Upper lobe of right lung (tissue), 1 donor: ENCODE measurements around the gene SNCAIP. TPM values are rescaled to one million over a fixed set of nuclear protein-coding genes. Genes with fewer than 3 reads are reported as not detected.

Experiments
- ATAC-seq: fragments of 200-7000 bp; cut with Tn5 transposase; one replicate; pipeline ENCODE4 v1.9.1; 2020; ENCODE audit warnings: mild to moderate bottlenecking, moderate library complexity
- DNase-seq: peaks from one replicate; pipeline ENCODE4 v3.0.0-alpha.2; 2020
- H3K27ac ChIP-seq: fragments of 200-600 bp; one replicate; pipeline ENCODE4 v1.8.0; 2022
- H3K27me3 ChIP-seq: fragments of 200-600 bp; one replicate; pipeline ENCODE4 v1.8.0; 2022; ENCODE audit warnings: mild to moderate bottlenecking
- H3K36me3 ChIP-seq: fragments of 200-600 bp; one replicate; pipeline ENCODE4 v1.8.0; 2022
- H3K4me1 ChIP-seq: fragments of 200-600 bp; one replicate; pipeline ENCODE4 v1.8.0; 2022
- H3K4me3 ChIP-seq: fragments of 200-600 bp; one replicate; pipeline ENCODE4 v1.8.0; 2022; ENCODE audit warnings: mild to moderate bottlenecking
- H3K9me3 ChIP-seq: fragments of 200-600 bp; one replicate; pipeline ENCODE4 v1.8.0; 2022
- intact Hi-C: fragments of 100-400 bp; cut with DNase I; formaldehyde crosslinking; loops from one replicate; pipeline ENCODE4 v1.11.0; 2022
- total RNA-seq: library from RNA; stranded (reverse); fragmentation: NEBNext Ultra II Directional; extraction: Animal tissue kit (Norgen Biotek cat#: 25700); gene quantifications from one replicate; pipeline ENCODE4 v1.2.1, GENCODE V29; 2021
- TF ChIP-seq, protein P1 (sequence below): fragments of 200-600 bp; IDR thresholded peaks from one replicate; pipeline ENCODE4 v1.8.0; 2022; ENCODE audit warnings: antibody characterized with exemption
- donor health status: DM: no; HTN: yes; CAD: no; lungs with severe emphysema.

Gene SNCAIP
- total RNA-seq, 1 donor from 2014 or later = 4.0 TPM

DNA sequence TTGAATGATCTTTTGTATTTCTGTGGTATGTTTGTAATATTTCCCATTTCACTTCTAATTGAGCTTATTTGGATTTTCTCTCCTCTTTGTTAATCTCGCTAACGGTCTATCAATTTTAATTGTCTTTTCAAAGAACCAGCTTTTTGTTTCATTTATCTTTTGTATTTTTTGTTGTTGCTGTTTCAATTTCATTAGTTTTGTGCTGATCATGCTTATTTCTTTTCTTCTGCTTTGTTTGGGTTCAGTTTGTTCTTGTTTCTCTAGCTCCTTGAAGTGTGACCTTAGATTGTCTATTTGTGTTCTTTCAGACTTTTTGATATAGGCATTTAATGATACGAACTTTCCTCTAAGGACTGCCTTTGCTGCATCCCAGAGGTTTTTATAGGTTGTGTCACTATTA, 28.4 kb upstream of the SNCAIP start:
- intact Hi-C loops = no loop called here
- TF ChIP-seq, protein P1, sequence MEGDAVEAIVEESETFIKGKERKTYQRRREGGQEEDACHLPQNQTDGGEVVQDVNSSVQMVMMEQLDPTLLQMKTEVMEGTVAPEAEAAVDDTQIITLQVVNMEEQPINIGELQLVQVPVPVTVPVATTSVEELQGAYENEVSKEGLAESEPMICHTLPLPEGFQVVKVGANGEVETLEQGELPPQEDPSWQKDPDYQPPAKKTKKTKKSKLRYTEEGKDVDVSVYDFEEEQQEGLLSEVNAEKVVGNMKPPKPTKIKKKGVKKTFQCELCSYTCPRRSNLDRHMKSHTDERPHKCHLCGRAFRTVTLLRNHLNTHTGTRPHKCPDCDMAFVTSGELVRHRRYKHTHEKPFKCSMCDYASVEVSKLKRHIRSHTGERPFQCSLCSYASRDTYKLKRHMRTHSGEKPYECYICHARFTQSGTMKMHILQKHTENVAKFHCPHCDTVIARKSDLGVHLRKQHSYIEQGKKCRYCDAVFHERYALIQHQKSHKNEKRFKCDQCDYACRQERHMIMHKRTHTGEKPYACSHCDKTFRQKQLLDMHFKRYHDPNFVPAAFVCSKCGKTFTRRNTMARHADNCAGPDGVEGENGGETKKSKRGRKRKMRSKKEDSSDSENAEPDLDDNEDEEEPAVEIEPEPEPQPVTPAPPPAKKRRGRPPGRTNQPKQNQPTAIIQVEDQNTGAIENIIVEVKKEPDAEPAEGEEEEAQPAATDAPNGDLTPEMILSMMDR = no peak
- Histone ChIP-seq H3K27me3 (no peaks in the 10 kb centered on the region), H3K36me3 (no peaks in the 10 kb centered on the region), H3K9me3 (no peaks in the 10 kb centered on the region), H3K4me1 (no peaks in the 10 kb centered on the region), H3K4me3 (no peak overlapping the region), H3K27ac (no peak overlapping the region)
- DNase-seq (no peak), ATAC-seq (no peak)

DNA sequence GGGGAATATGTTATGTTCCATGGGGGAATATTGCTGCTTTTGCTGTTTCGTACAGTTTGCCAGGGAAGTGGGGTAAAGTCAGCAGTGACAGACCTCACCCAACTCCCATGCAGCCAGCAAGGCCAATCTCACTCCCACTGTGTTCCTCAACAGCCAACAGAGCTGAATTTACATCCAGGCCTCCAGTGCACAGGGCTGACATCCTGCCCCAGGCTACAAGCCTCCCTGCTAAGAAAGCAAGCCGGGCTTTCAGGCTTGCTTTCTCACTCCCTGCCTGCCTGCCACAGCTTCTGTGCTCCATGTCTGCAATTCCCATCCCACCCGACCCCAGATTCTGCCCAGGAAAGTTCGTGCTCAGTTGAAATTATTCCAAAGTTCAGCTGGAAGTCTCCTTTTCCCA, 25.5 kb upstream of the SNCAIP start:
- ATAC-seq (no peak), DNase-seq (no peak)
- TF ChIP-seq, protein P1 = no peak
- intact Hi-C loops = no loop called here
- Histone ChIP-seq H3K4me3 (no peak overlapping the region), H3K27me3 (no peaks in the 10 kb centered on the region), H3K27ac (no peak overlapping the region), H3K4me1 (no peaks in the 10 kb centered on the region), H3K9me3 (no peaks in the 10 kb centered on the region), H3K36me3 (no peaks in the 10 kb centered on the region)

DNA sequence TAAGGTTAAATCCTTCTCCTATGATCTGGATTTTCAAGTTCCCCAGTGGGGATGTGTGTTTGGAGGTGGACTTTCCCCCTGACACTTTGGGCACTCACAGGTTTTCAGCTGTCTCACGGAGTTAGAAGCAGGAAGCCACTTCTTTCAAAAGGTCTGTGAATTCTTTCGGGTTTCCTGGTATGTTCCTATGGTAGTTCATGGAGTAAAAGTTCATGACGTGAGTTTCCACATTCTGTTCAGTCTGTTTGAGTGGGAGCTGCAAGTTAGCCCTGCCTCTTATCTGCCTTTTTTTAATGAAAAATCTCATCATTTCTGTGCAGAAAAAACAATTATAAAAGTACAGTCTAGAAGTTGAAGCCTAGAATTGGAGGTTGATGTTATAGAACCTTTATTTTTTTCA, 24.9 kb upstream of the SNCAIP start:
- ATAC-seq = no peak
- no peaks in the 10 kb centered on the region for H3K27me3 ChIP-seq
- no peaks in the 10 kb centered on the region for H3K36me3 ChIP-seq
- H3K4me3 ChIP-seq = no peak overlapping the region
- no peaks in the 10 kb centered on the region for H3K9me3 ChIP-seq
- no peaks in the 10 kb centered on the region for H3K4me1 ChIP-seq
- DNase-seq = no peak
- TF ChIP-seq, protein P1 = no peak
- no peak overlapping the region for H3K27ac ChIP-seq
- intact Hi-C loops = no loop called here

DNA sequence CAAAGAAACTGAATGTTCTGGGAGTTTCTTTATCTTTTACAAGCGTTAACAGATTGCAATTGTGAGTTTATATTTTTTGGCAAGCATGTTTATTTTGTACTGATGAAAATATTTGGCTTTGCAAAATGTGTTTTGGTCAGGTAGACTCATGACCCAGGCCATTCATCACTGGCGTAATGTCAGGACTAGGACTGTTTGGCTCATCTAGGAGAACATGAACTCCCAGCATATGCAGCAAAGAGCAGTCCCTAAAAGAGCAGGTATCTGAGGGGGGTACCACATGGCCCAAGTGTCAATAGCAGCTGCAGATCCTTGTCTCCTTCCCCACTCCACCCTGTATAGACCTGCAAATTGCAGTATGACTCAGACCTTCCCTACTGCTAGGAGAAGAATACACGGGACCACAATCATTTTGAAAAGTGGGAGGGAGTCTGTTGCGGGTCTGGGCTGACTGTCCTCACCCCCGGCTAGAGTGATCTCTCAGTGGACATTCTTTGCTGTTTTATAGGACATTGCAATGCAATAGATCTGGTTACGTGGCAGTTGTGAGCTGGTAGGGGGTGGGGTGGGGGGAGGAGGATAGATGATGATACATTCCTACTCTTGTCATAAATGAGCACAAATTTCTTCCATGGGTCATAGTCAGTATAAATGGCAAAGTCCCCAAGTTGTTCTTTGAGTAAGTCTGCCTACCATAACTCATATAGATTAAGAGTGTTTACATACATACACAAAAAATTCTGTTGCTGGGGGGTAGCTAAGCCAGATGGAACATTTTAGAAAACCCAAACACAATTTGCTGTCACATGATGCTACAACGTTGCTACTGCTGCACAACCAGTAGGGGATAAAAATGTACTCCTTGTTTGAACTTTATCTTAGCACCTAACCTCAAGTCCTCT, 20.8 kb upstream of the SNCAIP start:
- H3K4me3 ChIP-seq = no peak overlapping the region
- DNase-seq (no peak), ATAC-seq (no peak)
- no peaks in the 10 kb centered on the region for H3K27me3 ChIP-seq
- no peaks in the 10 kb centered on the region for H3K36me3 ChIP-seq
- intact Hi-C loops = no loop called here
- TF ChIP-seq, protein P1 = no peak
- no peak overlapping the region for H3K27ac ChIP-seq
- no peaks in the 10 kb centered on the region for H3K9me3 ChIP-seq
- no peaks in the 10 kb centered on the region for H3K4me1 ChIP-seq

DNA sequence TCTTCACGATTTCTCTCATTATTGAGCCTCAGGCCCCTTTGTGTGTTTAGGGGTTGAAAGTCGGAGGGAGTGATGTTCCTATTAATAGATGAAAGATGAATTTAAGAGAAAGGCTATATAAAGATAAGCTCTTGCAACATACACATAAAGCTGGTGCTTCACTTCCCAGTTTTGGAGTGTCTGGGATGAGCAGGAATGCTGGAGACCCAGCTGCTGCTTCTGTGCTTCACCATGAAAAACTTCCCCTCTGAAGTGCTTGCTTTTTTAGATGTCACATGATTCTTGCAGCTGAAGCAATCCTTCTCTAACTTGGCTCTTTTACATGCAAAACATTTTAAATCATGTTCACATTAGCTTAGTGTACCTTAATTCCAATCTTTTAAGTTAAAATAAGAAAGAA, 19.7 kb upstream of the SNCAIP start:
- no peaks in the 10 kb centered on the region for H3K4me1 ChIP-seq
- H3K4me3 ChIP-seq = no peak overlapping the region
- no peaks in the 10 kb centered on the region for H3K36me3 ChIP-seq
- ATAC-seq = no peak
- no peaks in the 10 kb centered on the region for H3K27me3 ChIP-seq
- TF ChIP-seq, protein P1 = no peak
- DNase-seq = no peak
- no peaks in the 10 kb centered on the region for H3K9me3 ChIP-seq
- intact Hi-C loops = no loop called here
- no peak overlapping the region for H3K27ac ChIP-seq
